Stimulated activated CD4-positive, alpha-beta T cell treated with anti-CD3 and anti-CD28 coated beads, Interleukin-2, amount 100 ng/mL, for 4 hours (primary cell): ENCODE results near the gene BET1.

Experiments used
- DNase-seq: peaks from one replicate; pipeline ENCODE4 v3.0.0-alpha.2; 2020; ENCODE audit warnings: low read depth

BET1 gene

DNA sequence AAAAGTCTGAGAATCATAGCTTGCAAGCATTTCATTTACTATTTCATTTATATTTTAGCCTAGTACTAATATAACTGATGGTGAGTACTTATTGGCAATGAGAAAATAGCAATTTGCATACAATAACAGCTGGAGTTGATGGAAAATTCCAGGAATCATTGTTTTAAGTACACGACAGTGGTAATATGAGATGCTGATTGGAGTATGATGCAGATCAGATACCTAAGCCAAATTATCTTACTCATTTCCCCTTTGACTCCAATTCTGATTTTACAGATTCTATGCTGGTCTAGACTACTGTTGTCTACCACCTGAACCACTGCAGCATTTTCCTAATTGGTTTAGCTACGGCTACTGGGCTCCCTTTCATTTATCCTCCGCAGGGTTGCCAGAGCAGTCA, 45.9 kb downstream of the BET1 start:
- no peak for DNase-seq

DNA sequence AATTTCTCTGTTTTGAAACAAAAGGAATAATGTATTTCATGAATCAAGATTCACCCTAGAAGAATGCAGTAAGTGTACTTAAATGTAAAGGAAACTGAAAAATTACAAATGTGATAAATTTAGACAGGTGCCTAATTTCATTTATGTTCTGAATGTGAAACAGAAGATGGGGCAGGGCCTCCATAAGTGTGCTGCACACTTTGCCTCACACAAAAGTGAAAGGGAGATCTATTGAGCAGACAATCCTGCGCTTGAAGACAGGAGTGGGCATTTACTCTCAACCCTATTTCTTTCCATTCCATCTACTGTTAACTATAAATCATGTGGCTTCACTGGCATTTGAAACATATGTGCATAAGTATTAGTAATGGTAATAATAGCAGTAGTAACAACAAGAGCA, 46.4 kb downstream of the BET1 start:
- no peak for DNase-seq

DNA sequence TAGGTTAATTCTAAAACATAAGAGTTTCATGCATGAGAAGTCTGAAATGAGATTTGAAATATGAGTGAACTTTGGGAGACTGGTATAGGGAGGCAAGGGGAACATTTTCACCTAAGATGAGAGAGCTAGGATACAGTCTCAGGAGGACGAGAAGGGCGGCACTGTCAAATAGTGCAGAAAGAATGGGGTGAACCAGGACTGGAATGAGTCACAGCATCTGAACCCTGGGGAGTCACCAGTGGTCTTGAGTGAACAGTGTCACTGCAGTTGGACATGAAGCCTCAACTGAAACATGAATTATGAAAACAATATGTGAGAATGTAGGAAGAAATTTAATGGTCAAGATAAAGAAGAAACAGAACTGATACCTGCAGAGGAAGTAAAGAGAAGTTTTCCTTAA, 48.9 kb downstream of the BET1 start:
- DNase-seq: no peak

DNA sequence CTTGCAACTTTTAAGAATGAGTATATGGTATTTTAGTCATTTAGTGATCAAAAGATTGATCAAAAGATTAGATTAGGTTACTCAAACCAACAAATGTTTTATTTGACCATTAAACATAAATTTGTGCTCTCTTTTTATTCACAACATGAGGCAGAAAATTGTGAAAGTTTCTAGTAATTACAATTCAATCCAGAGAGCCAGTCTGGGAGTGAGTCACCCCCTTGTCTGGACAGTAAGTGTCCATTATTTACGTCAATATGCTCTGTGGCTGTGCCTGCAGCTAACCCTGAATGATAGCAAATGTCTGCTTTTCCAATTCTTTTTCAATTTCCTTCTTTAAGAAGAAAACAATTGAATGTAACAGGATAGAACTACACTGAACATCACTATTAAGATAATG, 54.7 kb downstream of the BET1 start:
- no peak for DNase-seq

DNA sequence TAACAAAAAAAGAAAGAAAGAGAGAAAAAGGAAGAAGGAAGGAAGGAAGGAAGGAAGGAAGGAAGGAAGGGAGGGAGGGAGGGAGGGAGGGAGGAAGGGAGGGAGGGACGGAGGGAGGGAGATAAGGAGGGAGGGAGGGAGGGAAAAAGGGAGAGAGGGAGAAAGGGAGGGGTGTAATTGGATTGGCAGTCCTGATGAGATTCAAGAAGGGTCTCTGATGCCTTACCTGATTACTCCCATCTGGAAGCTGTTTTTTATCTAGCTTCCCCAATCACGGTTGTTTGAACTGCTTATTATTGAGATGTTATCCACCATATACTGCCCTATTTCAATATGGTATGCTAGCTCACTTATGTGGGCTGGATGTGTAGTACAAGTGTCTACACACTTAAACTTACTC, 55.3 kb downstream of the BET1 start:
- DNase-seq: no peak

DNA sequence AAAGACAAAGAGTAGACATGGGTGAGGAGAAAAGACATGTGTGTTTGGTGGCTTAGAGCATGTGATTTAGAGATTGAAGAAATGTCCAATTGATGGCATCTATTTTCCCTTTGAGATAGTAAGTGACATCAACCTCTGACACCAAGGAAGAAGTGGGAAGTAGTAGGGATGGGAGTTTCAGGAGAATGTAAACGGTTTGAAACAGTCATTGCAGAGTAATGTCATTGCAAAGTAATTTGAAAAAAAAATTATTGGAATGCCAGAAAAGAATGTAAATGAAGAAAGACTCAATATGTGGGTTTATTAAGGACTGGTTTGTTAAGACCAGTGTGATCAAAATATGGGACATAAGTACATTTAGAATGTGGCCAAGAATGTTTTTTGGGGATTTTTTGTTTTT, 56.0 kb downstream of the BET1 start:
- no peak for DNase-seq

DNA sequence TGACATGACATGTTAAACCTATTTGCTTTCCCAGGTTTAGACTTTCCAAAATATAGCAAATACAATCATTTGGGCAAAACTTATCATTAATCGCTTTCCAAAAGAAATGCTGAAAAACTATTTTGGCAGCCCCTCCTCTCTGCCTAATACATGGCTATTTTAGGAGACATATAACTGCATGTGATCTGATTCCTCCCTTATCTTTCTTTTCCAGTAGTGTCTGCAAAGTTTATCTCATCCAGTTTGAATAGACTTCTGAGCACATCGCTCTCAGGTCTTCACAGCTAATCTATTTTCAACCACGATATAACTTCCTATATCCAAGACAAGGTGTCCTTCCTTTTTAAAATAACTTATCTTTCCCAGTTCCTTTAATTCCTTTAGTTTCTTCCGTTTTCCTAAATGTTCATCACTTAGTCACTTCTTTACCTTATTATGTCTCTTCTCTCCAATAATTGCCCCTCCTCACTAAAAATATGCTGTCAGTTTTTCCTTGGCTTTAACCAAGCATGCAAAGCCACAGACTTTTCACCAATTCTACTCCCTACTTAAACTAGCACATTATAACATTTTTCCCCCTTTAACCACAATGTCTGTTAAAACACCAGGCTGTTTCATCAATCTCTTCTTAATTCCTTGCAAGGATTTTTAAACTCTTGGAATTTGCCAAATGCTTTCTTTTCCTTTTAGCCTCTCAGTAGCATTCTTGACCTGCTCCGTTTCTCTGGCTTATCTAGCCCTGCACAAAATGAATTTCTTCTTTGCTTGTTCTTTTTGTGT, 58.2 kb downstream of the BET1 start:
- no peak for DNase-seq

DNA sequence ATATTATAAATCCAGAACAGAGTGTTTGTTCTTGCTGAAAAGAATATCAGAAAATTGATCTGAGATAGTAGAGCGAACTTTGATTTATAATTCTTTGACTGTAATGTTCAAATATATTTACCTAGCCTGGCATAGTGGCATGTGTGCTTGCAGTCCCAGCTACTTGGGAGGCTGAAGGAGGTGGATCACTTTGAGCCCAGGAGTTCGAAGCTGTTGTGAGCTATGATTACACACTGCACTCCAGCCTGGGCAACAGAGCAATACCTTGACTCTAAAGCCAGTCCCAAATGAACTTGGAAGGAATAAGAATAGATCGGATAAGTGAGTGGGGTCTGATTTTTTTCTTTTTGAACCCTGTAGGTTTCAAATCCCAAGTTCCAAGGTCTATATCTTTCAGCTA, 59.1 kb downstream of the BET1 start:
- no peak for DNase-seq

DNA sequence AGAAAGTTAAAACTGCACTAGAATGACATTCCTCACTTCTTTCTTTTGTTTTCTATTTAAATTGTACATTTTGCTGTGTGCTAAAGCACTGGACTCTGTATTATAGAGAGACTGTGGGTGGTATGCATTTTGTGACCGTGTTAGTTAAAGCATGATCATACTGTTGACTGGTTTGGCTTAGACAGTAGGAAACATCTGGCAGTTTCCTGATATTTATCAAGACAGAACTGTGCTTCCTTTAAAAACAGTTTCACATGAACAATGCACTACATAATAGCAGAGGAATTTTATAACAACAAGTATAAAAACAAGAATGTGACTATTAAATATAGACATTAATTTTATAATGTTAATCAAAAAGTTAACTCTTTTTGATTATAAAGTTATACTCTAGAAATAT, 59.5 kb downstream of the BET1 start:
- DNase-seq: no peak

DNA sequence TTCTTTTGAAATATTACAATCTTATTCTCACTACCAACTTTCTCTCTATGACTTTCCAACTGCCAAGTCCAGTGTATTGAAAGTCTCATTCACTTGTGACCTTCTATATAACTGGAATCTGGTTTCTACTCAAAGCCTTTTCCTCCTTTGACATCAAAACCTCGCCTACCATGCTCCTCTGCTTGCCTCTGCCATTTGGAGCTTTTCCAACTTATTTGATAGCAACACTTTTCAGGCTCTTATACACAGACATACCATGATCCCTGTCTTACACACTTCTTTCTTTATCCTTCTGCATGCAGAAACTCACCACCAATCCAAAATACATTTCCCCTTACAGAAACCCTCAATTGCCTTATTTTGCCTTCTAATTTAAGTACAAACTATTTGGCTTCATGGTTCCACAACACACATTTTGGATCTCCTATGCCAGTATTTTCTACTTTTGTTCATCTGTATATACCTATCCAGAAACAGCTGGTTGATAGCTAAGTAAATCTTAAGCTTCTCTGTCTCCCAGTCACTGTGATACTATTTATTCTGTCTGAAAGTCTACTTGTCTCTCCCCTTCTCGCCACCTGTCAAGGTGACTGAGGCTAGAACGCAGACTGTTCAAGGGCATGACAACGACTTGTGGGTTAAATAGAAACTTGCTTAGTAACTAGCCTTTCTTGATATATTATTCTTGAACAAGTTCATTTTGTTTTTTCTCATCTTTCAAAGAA, 60.2 kb downstream of the BET1 start:
- DNase-seq: no peak
